GM18858 (cell line): ENCODE results near the gene GUCY2C.

ENCODE experiments used
- ATAC-seq: cut with Tn5 transposase; IDR thresholded peaks from one replicate; pipeline ENCODE4 v1.9.1; 2021; ENCODE audit not compliant: unreplicated experiment

The GUCY2C gene

GRCh38 chr12:14576896-14577295 lies 119.5 kb downstream of the GUCY2C start:
- peak; percentile 27 for ATAC-seq

GRCh38 chr12:14575585-14575984 lies 120.8 kb downstream of the GUCY2C start:
- no peak for ATAC-seq

GRCh38 chr12:14573118-14573517 lies 123.3 kb downstream of the GUCY2C start:
- no peak for ATAC-seq

- no peak for ATAC-seq
Observed at GRCh38 chr12:14572401-14572800, 124.0 kb downstream of the GUCY2C start.

- no peak for ATAC-seq
Observed at GRCh38 chr12:14571779-14572178, 124.6 kb downstream of the GUCY2C start.

- ATAC-seq: no peak
Observed at GRCh38 chr12:14570231-14570630, 126.2 kb downstream of the GUCY2C start.

GRCh38 chr12:14567351-14568162 lies 128.8 kb downstream of the GUCY2C start, which contains the start of gene PLBD1:
TSS of gene PLBD1 (minus strand) at chr12:14567883. CDS start at chr12:14567696, 187 bp downstream.
- ATAC-seq: peak; percentile 63

GRCh38 chr12:14564336-14564959 lies 132.0 kb downstream of the GUCY2C start:
- no peak for ATAC-seq

- ATAC-seq: no peak
Observed at GRCh38 chr12:14563046-14563445, 133.4 kb downstream of the GUCY2C start.
